ENCODE data around the gene SH3BP5.

Gene SH3BP5

DNA sequence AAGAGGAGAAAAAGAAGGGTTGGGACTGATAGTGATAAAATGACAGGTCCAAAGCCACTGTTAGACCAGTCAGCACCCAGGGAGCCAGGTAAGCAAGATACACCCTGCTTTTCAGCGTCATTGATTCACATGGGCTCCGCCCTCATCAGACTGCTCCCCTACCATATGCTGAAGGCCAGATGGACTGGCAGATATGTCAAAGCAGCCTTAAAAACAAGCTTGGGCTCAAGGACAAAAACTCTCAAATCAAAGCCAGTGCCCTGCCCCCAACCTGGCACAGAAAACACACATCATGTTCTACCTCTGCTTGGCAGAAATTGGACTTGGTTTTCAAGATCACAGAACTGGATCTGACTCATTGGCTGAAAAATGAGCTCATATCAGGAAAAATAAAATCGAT lies 33.4 kb downstream of the SH3BP5 start:
- TF ChIP-seq, protein P1, sequence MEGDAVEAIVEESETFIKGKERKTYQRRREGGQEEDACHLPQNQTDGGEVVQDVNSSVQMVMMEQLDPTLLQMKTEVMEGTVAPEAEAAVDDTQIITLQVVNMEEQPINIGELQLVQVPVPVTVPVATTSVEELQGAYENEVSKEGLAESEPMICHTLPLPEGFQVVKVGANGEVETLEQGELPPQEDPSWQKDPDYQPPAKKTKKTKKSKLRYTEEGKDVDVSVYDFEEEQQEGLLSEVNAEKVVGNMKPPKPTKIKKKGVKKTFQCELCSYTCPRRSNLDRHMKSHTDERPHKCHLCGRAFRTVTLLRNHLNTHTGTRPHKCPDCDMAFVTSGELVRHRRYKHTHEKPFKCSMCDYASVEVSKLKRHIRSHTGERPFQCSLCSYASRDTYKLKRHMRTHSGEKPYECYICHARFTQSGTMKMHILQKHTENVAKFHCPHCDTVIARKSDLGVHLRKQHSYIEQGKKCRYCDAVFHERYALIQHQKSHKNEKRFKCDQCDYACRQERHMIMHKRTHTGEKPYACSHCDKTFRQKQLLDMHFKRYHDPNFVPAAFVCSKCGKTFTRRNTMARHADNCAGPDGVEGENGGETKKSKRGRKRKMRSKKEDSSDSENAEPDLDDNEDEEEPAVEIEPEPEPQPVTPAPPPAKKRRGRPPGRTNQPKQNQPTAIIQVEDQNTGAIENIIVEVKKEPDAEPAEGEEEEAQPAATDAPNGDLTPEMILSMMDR (IDR thresholded peaks at IDR 0.05; ENCODE audit: borderline replicate concordance, insufficient read depth, low read depth, low read length) = no peak
- H3K4me3 ChIP-seq (ENCODE audit: low read depth, low read length) = no peak overlapping the region

- TF ChIP-seq, protein P1 (IDR thresholded peaks at IDR 0.05; ENCODE audit: borderline replicate concordance, insufficient read depth, low read depth, low read length) = no peak
- H3K4me3 ChIP-seq (ENCODE audit: low read depth, low read length) = no peak overlapping the region
These were observed 33.9 kb downstream of the SH3BP5 start for GRCh38 chr3:15298504-15298903.

DNA sequence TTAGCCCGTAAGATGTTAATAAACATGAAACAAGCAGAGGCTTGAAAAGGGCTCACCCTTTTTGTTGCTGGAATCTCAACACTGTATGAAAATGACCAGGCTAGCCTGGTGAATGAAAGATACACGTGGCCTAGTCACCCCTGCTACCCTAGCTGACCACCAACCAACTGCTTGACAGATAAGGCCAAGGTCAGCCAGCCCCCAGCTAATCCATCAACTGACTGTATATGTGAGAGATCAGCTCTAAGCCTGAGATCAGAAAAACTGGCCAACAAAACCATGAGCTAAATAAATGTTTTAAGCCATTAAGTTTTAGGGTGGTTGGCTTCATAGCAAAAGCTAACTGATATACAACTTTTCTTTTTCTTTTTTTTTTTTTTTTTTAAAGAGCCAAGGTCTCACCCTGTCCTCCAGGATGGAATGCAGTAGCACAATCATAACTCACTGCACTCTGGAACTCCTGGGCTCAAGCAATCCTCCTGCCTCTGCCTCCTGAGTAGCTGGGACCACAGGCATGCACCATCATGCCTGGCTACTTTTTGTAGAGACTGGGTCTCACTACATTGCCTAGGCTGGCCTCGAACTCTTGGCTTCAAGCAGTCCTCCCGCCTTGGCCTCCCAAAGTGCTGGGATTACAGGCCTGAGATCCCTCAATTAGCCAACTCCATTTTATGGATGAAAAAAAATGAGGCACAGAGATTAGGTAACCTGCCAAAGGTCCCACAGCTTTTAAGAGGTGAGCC lies 34.6 kb downstream of the SH3BP5 start:
- TF ChIP-seq, protein P1 (IDR thresholded peaks at IDR 0.05; ENCODE audit: borderline replicate concordance, insufficient read depth, low read depth, low read length) = no peak
- no peak overlapping the region for H3K4me3 ChIP-seq (ENCODE audit: low read depth, low read length)

- TF ChIP-seq, protein P1 (IDR thresholded peaks at IDR 0.05; ENCODE audit: borderline replicate concordance, insufficient read depth, low read depth, low read length) = no peak
- no peak overlapping the region for H3K4me3 ChIP-seq (ENCODE audit: low read depth, low read length)
These were observed 36.9 kb downstream of the SH3BP5 start for GRCh38 chr3:15295506-15295905.

GRCh38 chr3:15294929-15295328 lies 37.5 kb downstream of the SH3BP5 start:
- TF ChIP-seq, protein P1 (IDR thresholded peaks at IDR 0.05; ENCODE audit: borderline replicate concordance, insufficient read depth, low read depth, low read length) = no peak
- H3K4me3 ChIP-seq (ENCODE audit: low read depth, low read length) = no peak overlapping the region

GRCh38 chr3:15292765-15293522 lies 39.4 kb downstream of the SH3BP5 start:
- no peak overlapping the region for H3K4me3 ChIP-seq (ENCODE audit: low read depth, low read length)
- TF ChIP-seq, protein P1 (IDR thresholded peaks at IDR 0.05; ENCODE audit: borderline replicate concordance, insufficient read depth, low read depth, low read length) = no peak

Data from GM12875 (cell line).